Trophoblast cell (in vitro differentiated cells and primary cell): Measurements from ENCODE around the gene NCAM2.
A peak's percentile ranks its signal among the peaks of the same experiment; 100 is the strongest.

Source experiments
- DNase-seq, 2 donors: peaks; one replicate each; pipeline ENCODE4 v3.0.0-alpha.2; 2016
- H2AFZ ChIP-seq: 2 replicates; pipeline ENCODE4 v1.6.1; 2013; ENCODE audit warnings: low read length, moderate library complexity, mild to moderate bottlenecking; ENCODE audit not compliant: insufficient read depth, poor library complexity
- H2AK5ac ChIP-seq: 2 replicates; pipeline ENCODE4 v1.6.1; 2013; ENCODE audit warnings: mild to moderate bottlenecking, low read length
- H2BK120ac ChIP-seq: 2 replicates; pipeline ENCODE4 v1.6.1; 2013; ENCODE audit warnings: low read length, mild to moderate bottlenecking, moderate library complexity; ENCODE audit not compliant: insufficient read depth, poor library complexity
- H2BK12ac ChIP-seq: 2 replicates; pipeline ENCODE4 v1.6.1; 2013; ENCODE audit warnings: mild to moderate bottlenecking, low read length, moderate library complexity
- H2BK5ac ChIP-seq: 2 replicates; pipeline ENCODE4 v1.6.1; 2013; ENCODE audit warnings: low read length, low read depth, moderate library complexity, mild to moderate bottlenecking; ENCODE audit not compliant: poor library complexity
- H3K14ac ChIP-seq: 2 replicates; pipeline ENCODE4 v1.6.1; 2013; ENCODE audit warnings: mild to moderate bottlenecking, low read length
- H3K18ac ChIP-seq: 2 replicates; pipeline ENCODE4 v1.6.1; 2013; ENCODE audit warnings: mild to moderate bottlenecking, low read length
- H3K23ac ChIP-seq: 2 replicates; pipeline ENCODE4 v1.6.1; 2013; ENCODE audit warnings: low read length
- H3K27ac ChIP-seq: 2 replicates; pipeline ENCODE4 v1.5.1; 2013; ENCODE audit warnings: low read depth, mild to moderate bottlenecking, inconsistent platforms, low read length, moderate library complexity
- H3K27me3 ChIP-seq: 2 replicates; pipeline ENCODE4 v1.6.1; 2013; ENCODE audit warnings: inconsistent platforms, mild to moderate bottlenecking, low read length, moderate library complexity; ENCODE audit not compliant: insufficient read depth
- H3K36me3 ChIP-seq, 2 experiments: 1 replicate in 1 of 2; 2 replicates in 1 of 2; pipeline ENCODE4 v1.6.1; 2013; ENCODE audit warnings: low read length in 2 of 2, mild to moderate bottlenecking in 2 of 2, moderate library complexity in 1 of 2; ENCODE audit not compliant: insufficient read depth in 2 of 2, control insufficient read depth in 1 of 2
- H3K4ac ChIP-seq: 2 replicates; pipeline ENCODE4 v1.6.1; 2013; ENCODE audit warnings: low read depth, mild to moderate bottlenecking, low read length, moderate library complexity
- H3K4me1 ChIP-seq, 2 experiments: 1 replicate in 1 of 2; 2 replicates in 1 of 2; pipeline ENCODE4 v1.6.1; 2013; ENCODE audit warnings: low read length in 2 of 2, mild to moderate bottlenecking in 2 of 2, moderate library complexity in 1 of 2; ENCODE audit not compliant: insufficient read depth in 2 of 2, control insufficient read depth in 1 of 2
- H3K4me2 ChIP-seq: 2 replicates; pipeline ENCODE4 v1.6.1; 2013; ENCODE audit warnings: inconsistent platforms, mild to moderate bottlenecking, low read length, moderate library complexity
- H3K4me3 ChIP-seq: 2 replicates; pipeline ENCODE4 v1.5.1; 2013; ENCODE audit warnings: mild to moderate bottlenecking, low read depth, low read length, inconsistent platforms
- H3K79me1 ChIP-seq: one replicate; pipeline ENCODE4 v1.6.1; 2013; ENCODE audit warnings: low read length
- H3K79me2 ChIP-seq: 2 replicates; pipeline ENCODE4 v1.6.1; 2013; ENCODE audit warnings: low read length, mild to moderate bottlenecking; ENCODE audit not compliant: control insufficient read depth, insufficient read depth, poor library complexity
- H3K9ac ChIP-seq: 2 replicates; pipeline ENCODE4 v1.6.1; 2013; ENCODE audit warnings: mild to moderate bottlenecking, low read length
- H3K9me3 ChIP-seq: 2 replicates; pipeline ENCODE4 v1.6.1; 2013; ENCODE audit warnings: low read depth, mild to moderate bottlenecking, control low read depth, inconsistent platforms, low read length; ENCODE audit not compliant: insufficient read depth
- H4K12ac ChIP-seq: 2 replicates; pipeline ENCODE4 v1.6.1; 2013; ENCODE audit warnings: low read depth, mild to moderate bottlenecking, low read length, moderate library complexity
- H4K8ac ChIP-seq: 2 replicates; pipeline ENCODE4 v1.6.1; 2013; ENCODE audit warnings: low read depth, mild to moderate bottlenecking, low read length, moderate library complexity
- H4K91ac ChIP-seq: one replicate; pipeline ENCODE4 v1.6.1; 2013; ENCODE audit warnings: low read depth, mild to moderate bottlenecking, low read length, moderate library complexity
- WGBS: extraction: QIAGEN DNeasy Blood & Tissue Kit; methylation state at CpG from one replicate; pipeline ENCODE4 v1.1.7; 2013; ENCODE audit warnings: missing lambda C conversion rate; ENCODE audit not compliant: insufficient read length, insufficient coverage; ENCODE audit errors: extremely low coverage; 5-methylcytosine and 5-hydroxymethylcytosine counted together

The NCAM2 gene

DNA sequence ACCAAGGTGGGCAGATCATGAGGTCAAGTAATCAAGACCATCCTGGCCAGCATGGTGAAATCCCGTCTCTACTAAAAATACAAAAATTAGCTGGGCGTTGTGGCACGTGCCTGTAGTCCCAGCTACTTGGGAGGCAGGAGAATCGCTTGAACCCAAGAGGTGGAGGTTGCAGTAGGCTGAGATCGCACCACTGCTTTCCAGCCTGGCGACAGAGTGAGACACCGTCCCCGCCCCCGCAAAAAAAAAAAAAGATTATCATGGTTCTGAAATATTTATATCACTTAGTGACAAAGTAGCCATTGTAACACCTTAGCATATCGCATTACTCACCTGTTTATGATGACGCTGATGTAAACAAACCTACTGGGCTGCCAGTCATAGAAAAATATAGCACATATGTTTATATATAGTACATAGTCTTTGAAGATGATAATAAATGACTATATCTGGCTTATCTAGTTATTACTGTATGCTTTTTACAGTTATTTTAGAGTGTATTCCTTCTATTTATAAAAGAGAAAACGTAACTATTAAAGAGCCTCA lies 160.2 kb downstream of the NCAM2 start:
- no peak overlapping the region for H4K91ac ChIP-seq
- H2AK5ac ChIP-seq, result no peak overlapping the region
- H3K4ac ChIP-seq, result no peak overlapping the region
- H2BK5ac ChIP-seq, result no peak overlapping the region
- no CpG with 5 or more reads among the region's 12 CpGs for WGBS
- H3K18ac ChIP-seq, result no peak overlapping the region
- no peak overlapping the region for H3K4me2 ChIP-seq
- no peak overlapping the region for H4K8ac ChIP-seq
- no peaks in the 10 kb centered on the region for H3K36me3 ChIP-seq
- H3K79me2 ChIP-seq, result no peaks in the 10 kb centered on the region
- H3K23ac ChIP-seq, result no peak overlapping the region
- H3K27me3 ChIP-seq, result no peaks in the 10 kb centered on the region
- H3K79me1 ChIP-seq, result no peaks in the 10 kb centered on the region
- no peak overlapping the region for H2BK120ac ChIP-seq
- H4K12ac ChIP-seq, result no peak overlapping the region
- H2BK12ac ChIP-seq, result no peak overlapping the region
- no peak for DNase-seq
- H3K14ac ChIP-seq, result no peak overlapping the region
- no peaks in the 10 kb centered on the region for H3K4me1 ChIP-seq
- H3K9me3 ChIP-seq, result no peaks in the 10 kb centered on the region
- H3K9ac ChIP-seq, result no peak overlapping the region
- no peak overlapping the region for H2AFZ ChIP-seq
- H3K27ac ChIP-seq, result no peak overlapping the region
- H3K4me3 ChIP-seq, result no peak overlapping the region

DNA sequence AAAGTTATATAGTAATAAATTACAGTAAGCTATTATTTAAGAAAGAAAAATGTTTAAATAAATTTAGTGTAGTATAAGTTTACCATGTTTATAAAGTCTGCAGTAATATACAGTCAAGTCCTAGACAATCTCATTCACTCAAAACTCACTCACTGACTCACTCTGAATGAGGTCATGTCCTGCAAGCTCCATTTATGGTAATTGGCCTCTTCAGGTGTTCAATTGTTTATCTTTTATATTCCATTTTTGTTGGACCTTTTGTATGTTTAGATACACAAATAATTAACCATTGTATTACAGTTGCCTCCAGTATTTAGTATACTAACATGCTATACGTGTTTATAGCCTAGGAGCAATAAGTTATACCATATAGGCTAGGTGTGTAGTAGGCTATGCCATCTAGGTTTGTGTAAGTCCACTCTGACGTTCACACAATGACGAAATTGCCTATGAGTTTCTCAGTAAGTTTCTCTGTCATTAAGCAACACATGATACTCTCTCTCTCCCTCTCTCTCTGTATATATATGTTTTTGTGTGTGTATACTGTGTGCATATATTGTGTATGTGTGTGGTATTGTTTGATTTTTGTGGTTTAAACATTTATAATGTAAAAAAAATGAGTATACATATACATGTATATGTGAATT lies 161.2 kb downstream of the NCAM2 start:
- Histone ChIP-seq H3K4ac (no peak overlapping the region), H3K9me3 (no peaks in the 10 kb centered on the region), H2BK5ac (no peak overlapping the region), H4K8ac (no peak overlapping the region), H3K79me2 (no peaks in the 10 kb centered on the region), H4K91ac (no peak overlapping the region), H3K36me3 (no peaks in the 10 kb centered on the region), H3K23ac (no peak overlapping the region), H4K12ac (no peak overlapping the region), H2AK5ac (no peak overlapping the region), H3K4me2 (no peak overlapping the region), H3K14ac (no peak overlapping the region), H3K9ac (no peak overlapping the region), H3K79me1 (no peaks in the 10 kb centered on the region), H3K18ac (no peak overlapping the region), H3K4me1 (no peaks in the 10 kb centered on the region), H2BK120ac (no peak overlapping the region), H3K27me3 (no peaks in the 10 kb centered on the region), H2BK12ac (no peak overlapping the region), H3K4me3 (no peak overlapping the region), H3K27ac (no peak overlapping the region), H2AFZ (no peak overlapping the region)
- no CpG with 5 or more reads among the region's 3 CpGs for WGBS
- DNase-seq, result no peak

DNA sequence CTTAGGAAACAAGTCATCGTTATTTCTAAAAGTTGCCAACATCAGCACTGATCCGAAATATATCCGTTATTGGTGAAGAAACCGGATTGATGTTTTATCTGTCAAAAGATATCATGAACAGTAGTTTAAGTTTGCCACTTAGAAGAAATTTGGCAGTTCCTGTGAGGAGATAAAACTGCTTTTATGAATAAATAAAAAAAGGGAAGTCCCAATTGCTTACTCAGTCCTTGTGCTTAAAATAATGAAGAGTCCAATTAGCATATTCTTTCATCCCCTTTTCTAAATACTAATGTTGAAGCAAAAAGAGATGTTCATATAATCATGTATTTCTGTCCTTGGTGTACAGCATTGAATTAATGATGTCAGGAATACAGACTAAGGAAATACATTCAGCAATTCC lies 164.6 kb downstream of the NCAM2 start:
- H3K79me1 ChIP-seq, result no peaks in the 10 kb centered on the region
- no CpG with 5 or more reads among the region's 4 CpGs for WGBS
- H3K4ac ChIP-seq, result no peak overlapping the region
- no peaks in the 10 kb centered on the region for H3K4me1 ChIP-seq
- no peaks in the 10 kb centered on the region for H3K9me3 ChIP-seq
- H2AK5ac ChIP-seq, result no peak overlapping the region
- H4K8ac ChIP-seq, result no peak overlapping the region
- H3K27ac ChIP-seq, result no peak overlapping the region
- no peak overlapping the region for H3K14ac ChIP-seq
- no peak overlapping the region for H3K9ac ChIP-seq
- H3K27me3 ChIP-seq, result no peaks in the 10 kb centered on the region
- H2BK5ac ChIP-seq, result no peak overlapping the region
- no peak for DNase-seq
- H3K4me3 ChIP-seq, result no peak overlapping the region
- no peak overlapping the region for H3K23ac ChIP-seq
- H4K12ac ChIP-seq, result no peak overlapping the region
- H2AFZ ChIP-seq, result no peak overlapping the region
- H3K36me3 ChIP-seq, result no peaks in the 10 kb centered on the region
- H2BK12ac ChIP-seq, result no peak overlapping the region
- H4K91ac ChIP-seq, result no peak overlapping the region
- H3K79me2 ChIP-seq, result no peaks in the 10 kb centered on the region
- no peak overlapping the region for H3K18ac ChIP-seq
- H2BK120ac ChIP-seq, result no peak overlapping the region
- H3K4me2 ChIP-seq, result no peak overlapping the region

DNA sequence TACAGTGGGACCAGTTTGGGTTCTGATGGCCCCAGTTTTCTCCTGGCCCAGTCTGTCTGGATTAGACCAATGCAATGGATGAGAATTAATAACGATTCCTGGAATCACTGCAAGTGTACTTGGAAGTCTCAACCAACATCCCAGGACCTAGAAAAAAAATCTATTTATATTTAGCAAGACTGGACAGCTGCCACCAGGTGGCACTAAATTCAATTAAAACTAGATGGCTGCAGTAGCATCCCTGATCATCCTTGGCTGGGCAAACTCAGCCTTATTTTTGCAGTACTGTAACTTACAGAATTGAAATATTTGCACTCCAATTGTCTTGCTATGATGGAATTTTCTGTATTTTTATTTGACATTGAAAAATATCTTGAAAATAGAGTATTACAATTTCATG lies 165.7 kb downstream of the NCAM2 start:
- no CpG with 5 or more reads among the region's 1 CpG for WGBS
- Histone ChIP-seq H3K4me3 (no peak overlapping the region), H3K4me1 (no peaks in the 10 kb centered on the region), H3K9me3 (no peaks in the 10 kb centered on the region), H3K18ac (no peak overlapping the region), H4K8ac (no peak overlapping the region), H3K14ac (no peak overlapping the region), H4K12ac (no peak overlapping the region), H2AFZ (no peak overlapping the region), H4K91ac (no peak overlapping the region), H3K23ac (no peak overlapping the region), H2BK5ac (no peak overlapping the region), H3K27me3 (no peaks in the 10 kb centered on the region), H3K27ac (no peak overlapping the region), H3K9ac (no peak overlapping the region), H3K4ac (no peak overlapping the region), H3K4me2 (no peak overlapping the region), H3K79me2 (no peaks in the 10 kb centered on the region), H2AK5ac (no peak overlapping the region), H2BK120ac (no peak overlapping the region), H3K79me1 (no peaks in the 10 kb centered on the region), H2BK12ac (no peak overlapping the region), H3K36me3 (no peaks in the 10 kb centered on the region)
- peak; percentile 34 to 79 for DNase-seq
